GM12873 (cell line): ENCODE measurements around the gene CXCR1.

Experiments
- TF ChIP-seq, protein P1 (sequence below): IDR thresholded peaks from 2 replicates; pipeline ENCODE4 v1.5.1; 2012; ENCODE audit warnings: low read depth, mild to moderate bottlenecking, moderate library complexity, low read length, control low read depth; ENCODE audit not compliant: insufficient read depth; ENCODE audit errors: missing control alignments

The CXCR1 gene

DNA sequence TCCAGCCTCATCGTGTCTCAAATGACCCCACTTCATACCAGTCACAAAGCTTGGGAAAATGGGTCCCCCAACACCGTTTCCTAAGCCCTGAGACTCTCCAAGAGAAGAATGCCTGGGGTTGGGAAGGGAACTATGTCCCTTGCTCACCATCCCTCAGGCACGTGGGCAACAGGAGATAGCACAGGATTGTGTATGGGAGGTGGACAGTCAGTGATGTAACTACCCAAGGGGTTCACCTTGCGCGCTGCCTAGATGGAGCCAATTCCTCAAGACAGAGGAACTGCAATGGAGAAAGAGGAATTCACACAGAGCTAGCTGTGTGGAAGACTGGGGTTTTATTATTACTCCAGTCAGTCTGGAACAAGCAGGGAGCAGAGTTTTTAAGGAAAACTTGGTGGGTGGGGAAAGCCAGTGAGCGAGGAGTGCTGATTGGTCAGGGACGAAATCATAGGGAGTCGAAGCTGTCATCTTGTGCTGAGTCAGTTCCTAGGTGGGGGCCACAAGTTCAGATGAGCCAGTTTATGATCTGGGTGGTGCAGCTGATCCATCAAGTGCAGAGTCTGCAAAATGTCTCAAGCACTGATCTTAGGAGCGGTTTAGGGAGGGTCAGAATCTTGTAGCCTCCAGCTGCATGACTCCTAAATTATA, 13.8 kb upstream of the CXCR1 start:
- TF ChIP-seq, protein P1, sequence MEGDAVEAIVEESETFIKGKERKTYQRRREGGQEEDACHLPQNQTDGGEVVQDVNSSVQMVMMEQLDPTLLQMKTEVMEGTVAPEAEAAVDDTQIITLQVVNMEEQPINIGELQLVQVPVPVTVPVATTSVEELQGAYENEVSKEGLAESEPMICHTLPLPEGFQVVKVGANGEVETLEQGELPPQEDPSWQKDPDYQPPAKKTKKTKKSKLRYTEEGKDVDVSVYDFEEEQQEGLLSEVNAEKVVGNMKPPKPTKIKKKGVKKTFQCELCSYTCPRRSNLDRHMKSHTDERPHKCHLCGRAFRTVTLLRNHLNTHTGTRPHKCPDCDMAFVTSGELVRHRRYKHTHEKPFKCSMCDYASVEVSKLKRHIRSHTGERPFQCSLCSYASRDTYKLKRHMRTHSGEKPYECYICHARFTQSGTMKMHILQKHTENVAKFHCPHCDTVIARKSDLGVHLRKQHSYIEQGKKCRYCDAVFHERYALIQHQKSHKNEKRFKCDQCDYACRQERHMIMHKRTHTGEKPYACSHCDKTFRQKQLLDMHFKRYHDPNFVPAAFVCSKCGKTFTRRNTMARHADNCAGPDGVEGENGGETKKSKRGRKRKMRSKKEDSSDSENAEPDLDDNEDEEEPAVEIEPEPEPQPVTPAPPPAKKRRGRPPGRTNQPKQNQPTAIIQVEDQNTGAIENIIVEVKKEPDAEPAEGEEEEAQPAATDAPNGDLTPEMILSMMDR: no peak

DNA sequence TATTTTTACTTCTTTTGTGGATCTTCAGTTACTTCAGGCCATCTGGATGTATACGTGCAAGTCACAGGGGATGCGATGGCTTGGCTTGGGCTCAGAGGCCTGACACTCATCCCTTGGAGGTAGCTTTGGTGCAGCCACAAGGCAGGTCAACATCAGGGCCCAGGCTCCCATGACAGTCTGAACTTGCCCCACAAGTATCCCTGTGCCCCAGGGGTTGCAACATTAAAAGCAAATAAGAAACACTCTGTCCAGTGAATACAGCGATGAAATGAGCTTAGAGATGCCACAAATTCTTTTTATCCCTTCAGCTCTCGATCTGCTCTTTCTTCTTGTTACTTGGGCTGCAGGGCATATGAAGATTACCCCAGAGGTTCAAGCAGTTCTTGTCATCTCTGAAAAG, 13.0 kb upstream of the CXCR1 start:
- TF ChIP-seq, protein P1: no peak

DNA sequence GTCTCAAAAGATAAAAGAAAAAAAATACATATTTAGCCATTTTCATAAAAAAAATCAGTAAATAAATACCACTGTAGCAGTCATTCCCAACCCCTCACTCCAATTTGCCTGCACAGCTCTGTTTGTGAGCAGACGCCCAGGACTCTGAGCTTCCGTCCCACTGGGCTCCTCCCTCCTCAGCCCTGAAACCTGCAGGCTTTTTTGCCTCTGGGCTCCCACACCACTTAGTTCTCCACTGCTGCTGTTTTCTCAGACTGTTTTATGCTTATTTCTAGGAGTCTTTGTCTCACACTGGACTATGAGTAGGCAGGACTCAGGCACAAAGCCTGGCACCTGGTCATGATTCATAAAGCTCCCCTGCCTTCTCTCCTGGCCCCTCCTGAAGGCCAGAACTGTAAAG, 6.1 kb upstream of the CXCR1 start:
- TF ChIP-seq, protein P1: no peak

DNA sequence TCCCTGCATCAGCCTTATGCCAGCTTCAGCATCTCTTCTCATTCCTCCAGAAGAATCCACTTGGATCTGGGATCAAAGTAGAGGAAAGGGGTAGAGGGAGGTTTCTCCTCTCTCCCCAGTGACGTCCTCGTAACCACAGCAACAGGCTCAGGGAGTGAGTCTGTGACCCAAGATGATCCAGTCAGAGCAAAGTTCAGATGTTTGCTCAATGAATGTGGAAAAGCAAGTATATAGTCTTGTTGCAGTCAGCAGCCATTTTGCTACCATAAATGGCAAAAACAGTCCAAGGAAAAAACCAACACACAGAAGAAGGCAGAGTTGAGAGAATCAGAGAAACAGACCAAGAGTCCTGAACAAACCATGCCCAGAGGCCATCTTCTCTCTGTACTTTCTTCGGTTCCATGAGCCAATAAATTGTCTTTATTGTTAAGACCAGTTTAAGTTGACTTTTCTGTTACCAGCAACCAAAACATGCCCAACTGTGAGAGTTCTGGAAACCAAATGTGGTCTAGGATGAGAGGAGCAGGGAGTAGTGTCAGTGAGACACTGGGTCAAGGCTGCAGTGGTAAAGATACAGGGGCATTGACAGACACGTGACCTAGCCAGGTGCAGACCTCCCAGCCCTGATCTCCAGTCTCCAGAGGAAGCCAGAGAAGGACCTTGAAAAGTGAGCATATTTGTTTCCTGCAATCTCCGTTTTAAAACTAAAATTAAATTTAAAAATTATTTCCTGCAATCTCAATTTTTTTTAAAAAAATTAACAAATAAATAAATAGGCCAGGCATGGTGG, 3.2 kb upstream of the CXCR1 start:
- TF ChIP-seq, protein P1: no peak

DNA sequence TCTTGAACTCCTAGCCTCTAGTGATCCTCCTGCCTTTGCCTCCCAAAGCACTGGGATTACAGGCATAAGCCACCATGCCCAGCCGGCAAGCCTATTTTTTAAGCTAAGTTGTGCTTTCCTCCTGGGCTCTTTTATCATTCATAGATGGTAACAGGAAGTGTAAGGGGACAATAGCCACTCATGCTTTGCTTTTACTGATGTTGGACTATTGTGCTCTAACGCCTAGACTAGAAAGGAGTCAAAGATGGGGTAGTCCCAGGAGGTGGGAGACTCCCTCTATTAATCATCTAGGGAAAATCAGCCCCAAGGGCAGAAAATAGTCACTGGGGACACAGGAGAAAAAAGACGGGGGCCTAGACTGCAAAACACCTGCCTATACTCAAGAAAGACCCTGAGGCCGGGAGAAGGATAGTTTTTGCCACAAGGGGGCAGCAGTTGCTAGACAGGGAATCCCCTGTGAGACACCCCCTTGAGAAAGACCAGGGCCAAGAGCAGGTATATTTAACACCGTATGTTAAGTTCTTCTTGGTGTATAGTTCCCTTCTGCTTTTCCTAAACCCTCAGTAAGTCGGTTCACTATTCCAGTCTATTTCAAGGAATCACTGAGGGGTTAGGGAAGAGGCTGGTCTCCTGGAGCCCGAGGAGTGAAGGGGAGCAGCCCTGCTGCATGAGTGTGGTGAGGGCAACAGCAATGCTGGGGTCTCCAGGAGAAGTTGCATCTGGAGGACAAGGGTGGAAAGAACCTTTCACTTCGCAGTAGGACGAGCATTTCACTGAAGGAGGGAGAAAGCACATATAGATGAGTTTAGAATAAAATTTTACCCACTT, 2.1 kb upstream of the CXCR1 start:
- TF ChIP-seq, protein P1: peak; percentile 83

DNA sequence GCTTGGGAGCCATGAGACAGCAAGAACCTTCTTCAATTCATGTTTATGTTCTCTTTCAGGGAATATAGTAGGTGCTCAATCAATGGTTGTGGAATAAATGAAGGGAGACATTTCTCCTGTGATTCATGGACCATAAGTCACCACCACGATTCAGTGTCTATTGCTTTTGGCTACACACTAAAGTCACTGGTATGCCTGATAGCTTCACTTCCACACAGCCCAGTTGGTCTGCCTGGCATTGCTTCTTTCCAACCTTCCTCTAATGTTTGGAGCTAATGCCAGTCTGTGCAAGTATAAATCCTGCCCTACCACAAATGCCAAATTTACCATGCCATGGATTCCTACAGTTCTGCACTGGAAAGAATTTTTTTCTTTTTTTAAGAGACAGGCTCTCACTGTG, 1.3 kb upstream of the CXCR1 start:
- TF ChIP-seq, protein P1: no peak

DNA sequence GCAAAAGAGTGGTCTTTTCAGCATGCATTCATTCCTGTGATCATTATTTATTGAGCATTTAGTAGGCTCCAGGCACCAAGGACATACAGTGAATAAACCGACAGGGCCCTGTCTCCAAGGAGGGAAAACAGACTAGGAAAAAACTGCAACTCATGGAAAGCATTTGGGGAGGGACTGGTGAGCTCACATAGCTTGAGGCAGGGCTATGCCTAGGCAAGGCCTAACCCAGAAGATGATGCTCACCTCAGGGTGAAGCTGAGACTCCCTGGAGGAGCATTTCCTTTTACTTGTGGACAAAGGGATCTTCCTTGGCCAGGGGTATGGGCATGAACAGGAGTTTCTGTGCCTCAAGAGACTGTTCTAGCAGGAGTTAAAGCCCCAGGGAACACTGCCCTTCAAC, 3.9 kb downstream of the CXCR1 start:
- TF ChIP-seq, protein P1: no peak
